Activated CD4-positive, alpha-beta T cell treated with anti-CD3 and anti-CD28 coated beads for 24 hours (primary cell): ENCODE measurements around the gene PAFAH1B2.
"Not testable (repeated sequence)": the region's sequence is repeated elsewhere in the genome, so short reads cannot be mapped to it uniquely, and the experiment has no call there.

Experiments
- DNase-seq, 2 donors: peaks; one replicate each; pipeline ENCODE4 v3.0.0-alpha.2; 2020; ENCODE audit warnings: low read depth in 2 of 2

PAFAH1B2 gene

DNA sequence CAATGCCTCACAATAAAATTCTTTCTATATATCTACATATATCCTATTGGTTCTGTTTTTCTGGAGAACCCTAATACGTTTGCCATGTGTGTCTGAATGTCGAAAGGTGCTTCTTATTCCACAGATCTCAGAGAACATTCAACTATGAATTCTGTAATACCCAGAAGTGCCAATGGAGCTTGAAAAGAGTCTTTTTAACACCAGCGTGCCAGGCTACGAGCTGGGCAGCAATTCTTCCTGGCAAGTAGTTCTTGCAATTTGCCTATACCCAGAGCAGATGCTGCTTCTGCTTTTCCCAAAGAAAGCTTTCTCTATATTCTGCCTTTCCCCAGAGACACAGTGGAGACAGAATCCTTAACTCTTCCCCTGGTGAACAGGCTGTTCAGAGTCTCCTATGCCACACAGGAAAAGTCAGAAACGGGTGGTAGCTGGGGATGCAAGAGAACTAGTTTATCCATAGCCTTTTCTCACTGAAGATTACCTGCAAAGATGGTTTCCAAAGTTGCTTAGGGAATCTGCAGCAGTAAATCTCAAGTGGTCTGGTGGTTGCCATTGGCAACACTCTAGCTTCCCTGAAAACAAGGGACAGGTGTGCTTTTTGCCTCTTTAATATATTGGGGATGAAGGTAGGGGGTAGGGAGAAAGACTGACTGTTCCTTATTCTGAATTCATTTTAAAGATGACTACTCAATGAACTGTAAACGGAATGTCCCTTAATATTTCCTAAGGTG lies 16.8 kb upstream of the PAFAH1B2 start:
- DNase-seq: no peak

GRCh38 chr11:117128289-117128688 lies 15.8 kb upstream of the PAFAH1B2 start:
- no peak for DNase-seq

- DNase-seq: not testable (repeated sequence)
Measured at GRCh38 chr11:117130396-117130795, 13.7 kb upstream of the PAFAH1B2 start.

DNA sequence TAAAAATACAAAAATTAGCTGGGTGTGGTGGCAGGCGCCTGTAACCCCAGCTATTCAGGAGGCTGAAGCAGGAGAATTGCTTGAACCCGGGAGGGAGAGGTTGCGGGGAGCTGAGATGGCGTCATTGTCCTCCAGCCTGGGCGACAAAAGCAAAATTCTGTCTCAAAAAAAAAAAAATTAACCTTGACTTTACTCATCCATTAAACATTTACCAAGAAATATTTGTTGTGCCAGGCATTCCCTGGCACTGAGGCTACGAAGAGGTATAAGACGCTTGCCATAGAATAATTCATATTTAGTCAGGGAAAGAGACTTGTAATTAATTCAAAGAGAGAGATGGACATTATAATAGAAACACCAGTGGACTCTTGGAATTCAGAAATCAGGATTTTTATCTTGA lies 13.2 kb upstream of the PAFAH1B2 start:
- no peak for DNase-seq

GRCh38 chr11:117134431-117134830 lies 9.7 kb upstream of the PAFAH1B2 start:
- DNase-seq: no peak

GRCh38 chr11:117134979-117135378 lies 9.1 kb upstream of the PAFAH1B2 start:
- not testable (repeated sequence) for DNase-seq

GRCh38 chr11:117137223-117138086 lies 6.6 kb upstream of the PAFAH1B2 start:
- DNase-seq: not testable (repeated sequence)

GRCh38 chr11:117143390-117143789 lies 697 bp upstream of the PAFAH1B2 start:
- peak in 1 of 2 donors; percentile 14 for DNase-seq

GRCh38 chr11:117144477-117145392 lies 648 bp downstream of the PAFAH1B2 start:
- DNase-seq: peak in 1 of 2 donors; percentile 4

DNA sequence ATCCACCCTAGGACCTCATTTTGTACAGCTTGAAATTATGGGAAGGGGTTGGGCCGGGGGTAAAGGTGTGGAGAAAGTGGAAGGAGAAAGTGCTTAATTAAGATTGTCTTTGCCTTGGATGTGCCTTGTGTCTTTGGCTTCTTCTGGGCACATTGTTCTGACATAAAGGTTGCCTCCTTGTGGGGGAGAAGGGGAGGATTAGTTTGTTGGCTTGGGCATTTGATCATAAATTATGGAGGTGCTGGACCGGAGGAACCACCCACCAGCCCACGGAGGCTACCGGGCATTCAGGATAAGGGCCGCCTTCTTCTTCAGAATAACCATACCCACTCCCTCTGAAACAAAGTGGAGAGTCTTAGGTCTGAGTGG lies 1.3 kb downstream of the PAFAH1B2 start:
- DNase-seq: no peak

GRCh38 chr11:117146521-117146920 lies 2.4 kb downstream of the PAFAH1B2 start:
- DNase-seq: no peak

- no peak for DNase-seq
Measured at GRCh38 chr11:117152066-117152465, 8.0 kb downstream of the PAFAH1B2 start.

DNA sequence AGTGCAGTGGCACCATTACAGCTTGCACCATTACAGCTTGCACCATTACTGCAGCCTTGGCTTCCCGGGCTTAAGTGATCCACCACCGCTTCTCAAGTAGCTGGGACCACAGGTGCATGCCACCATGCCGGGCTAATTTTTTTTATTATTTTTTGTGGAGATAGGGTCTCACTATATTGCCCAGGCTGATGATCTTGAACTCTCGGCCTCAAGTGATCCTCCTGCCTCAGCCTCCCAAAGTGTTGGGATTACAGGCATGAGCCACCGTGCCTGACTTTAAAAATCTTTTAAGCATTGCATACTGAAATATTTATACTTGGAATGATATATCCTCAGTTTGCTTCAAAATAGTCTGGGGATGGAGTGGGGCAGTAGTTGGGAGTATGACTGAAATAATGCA lies 10.4 kb downstream of the PAFAH1B2 start:
- no peak for DNase-seq

GRCh38 chr11:117157507-117157906 lies 13.4 kb downstream of the PAFAH1B2 start:
- DNase-seq: no peak

- no peak for DNase-seq
Measured at GRCh38 chr11:117159892-117160291, 15.8 kb downstream of the PAFAH1B2 start.

- no peak for DNase-seq
Measured at GRCh38 chr11:117160826-117161225, 16.7 kb downstream of the PAFAH1B2 start.

- no peak for DNase-seq
Measured at GRCh38 chr11:117166491-117166890, 22.4 kb downstream of the PAFAH1B2 start.

- no peak for DNase-seq
Measured at GRCh38 chr11:117169736-117170135, 25.6 kb downstream of the PAFAH1B2 start.

GRCh38 chr11:117170210-117170609 lies 26.1 kb downstream of the PAFAH1B2 start:
- DNase-seq: no peak

DNA sequence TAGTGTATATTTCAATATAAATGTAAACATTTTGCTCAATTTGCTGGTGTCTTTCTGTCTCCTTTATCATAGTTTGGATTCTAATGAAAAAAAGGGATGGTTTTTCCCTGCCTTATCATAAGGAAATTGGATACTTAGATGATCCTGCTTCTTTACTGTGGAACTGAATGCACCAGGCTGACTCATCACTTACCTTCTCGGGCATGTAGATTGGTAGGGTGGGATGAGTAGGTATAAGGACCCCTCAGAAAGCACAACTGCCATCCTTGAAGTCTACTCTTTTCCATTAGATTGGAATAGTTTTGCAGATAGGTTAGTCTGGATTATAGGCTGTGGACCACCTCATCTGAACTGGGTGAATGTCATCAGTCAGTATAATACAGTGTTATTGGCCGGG lies 26.9 kb downstream of the PAFAH1B2 start:
- DNase-seq: no peak

GRCh38 chr11:117171404-117172061 lies 27.4 kb downstream of the PAFAH1B2 start:
- DNase-seq: no peak
